Natural killer cell treated with Interleukin-12 subunit alpha and Interleukin-12 subunit beta and Interleukin-15 and Interleukin-18, amount 100 ng/mL, for 72 hours (primary cell): ENCODE measurements around the gene COPS4. TPM values are rescaled to one million over a fixed set of nuclear protein-coding genes. Genes with fewer than 3 reads are reported as not detected.
A peak's percentile ranks its signal among the peaks of the same experiment; 100 is the strongest.
"Not testable (repeated sequence)": the region's sequence is repeated elsewhere in the genome, so short reads cannot be mapped to it uniquely, and the experiment has no call there.

Source experiments
- ATAC-seq, 2 donors: fragments of 150-1000 bp; cut with Tn5 transposase in 1 of 2; sonication (Bioruptor Pico), chemical (Tn5 transposase) in 1 of 2; 2 replicates each; pipeline ENCODE4 v1.10.0; 2021
- DNase-seq: peaks from one replicate; pipeline ENCODE4 v3.0.0; 2022; ENCODE audit warnings: low spot score
- H3K27ac Mint-ChIP-seq, 2 donors: 1 replicate in 1 of 2; 2 replicates in 1 of 2; pipeline ENCODE4 v1.8.0; 2022; ENCODE audit warnings: mixed read lengths in 2 of 2, mild to moderate bottlenecking in 1 of 2, moderate library complexity in 1 of 2
- H3K27me3 Mint-ChIP-seq, 2 donors: 1 replicate in 1 of 2; 2 replicates in 1 of 2; pipeline ENCODE4 v1.8.0; 2022; ENCODE audit warnings: mixed read lengths in 2 of 2
- H3K36me3 Mint-ChIP-seq: one replicate; pipeline ENCODE4 v1.8.0; 2022; ENCODE audit warnings: mixed read lengths
- H3K4me1 Mint-ChIP-seq, 2 donors: 1 replicate in 1 of 2; 2 replicates in 1 of 2; pipeline ENCODE4 v1.8.0; 2022; ENCODE audit warnings: low read depth in 2 of 2, mixed read lengths in 2 of 2, mild to moderate bottlenecking in 1 of 2
- H3K4me3 Mint-ChIP-seq: one replicate; pipeline ENCODE4 v1.8.0; 2022; ENCODE audit warnings: mixed read lengths
- H3K9me3 Mint-ChIP-seq: 2 replicates; pipeline ENCODE4 v1.8.0; 2022; ENCODE audit warnings: mixed read lengths
- total RNA-seq, 2 donors: library from RNA; stranded (reverse); gene quantifications; one replicate each; pipeline ENCODE4 v1.2.3, GENCODE V29; 2022

COPS4 gene
- total RNA-seq, 2 donors from 2014 or later, result 28.2 to 35.6 TPM

DNA sequence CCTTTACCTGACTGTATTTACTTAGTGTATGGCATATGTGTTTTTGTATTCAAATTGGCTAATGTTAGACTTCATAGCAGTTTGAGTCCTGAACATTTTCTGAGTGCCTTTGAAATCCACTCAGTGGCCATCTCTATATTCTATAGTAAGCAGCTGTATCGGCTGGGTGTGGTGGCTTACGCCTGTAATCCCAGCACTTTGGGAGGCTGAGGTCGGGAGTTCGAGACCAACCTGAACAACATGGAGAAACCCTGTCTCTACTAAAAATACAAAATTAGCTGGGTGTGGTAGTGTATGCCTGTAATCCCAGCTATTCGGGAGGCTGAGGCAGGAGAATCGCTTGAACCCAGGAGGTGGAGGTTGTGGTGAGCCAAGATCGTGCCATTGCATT, 76.8 kb downstream of the COPS4 start:
- H3K9me3 Mint-ChIP-seq, ATAC-seq, H3K27me3 Mint-ChIP-seq, DNase-seq, H3K36me3 Mint-ChIP-seq: not testable (repeated sequence)
- H3K27ac Mint-ChIP-seq, result peak overlapping the region; percentile 95 to 96
- H3K4me1 Mint-ChIP-seq, result peaks cover 45 to 65% of the 10 kb centered on the region in 2 donors
- H3K4me3 Mint-ChIP-seq, result peak overlapping the region; percentile 86

GRCh38 chr4:83112231-83112630, 77.2 kb downstream of the COPS4 start:
- no peak for ATAC-seq
- Mint-ChIP-seq H3K9me3 (no peaks in the 10 kb centered on the region), H3K27me3 (no peaks in the 10 kb centered on the region), H3K27ac (peak overlapping the region; percentile 95 to 96), H3K36me3 (no peaks in the 10 kb centered on the region), H3K4me3 (peak overlapping the region; percentile 86), H3K4me1 (peaks cover 43 to 64% of the 10 kb centered on the region in 2 donors)
- no peak for DNase-seq

GRCh38 chr4:83112678-83113428, 77.9 kb downstream of the COPS4 start:
- Mint-ChIP-seq H3K4me1 (peaks cover 43 to 64% of the 10 kb centered on the region in 2 donors), H3K27me3 (no peaks in the 10 kb centered on the region), H3K4me3 (peak overlapping the region; percentile 86), H3K36me3 (no peaks in the 10 kb centered on the region), H3K9me3 (no peaks in the 10 kb centered on the region), H3K27ac (peak overlapping the region; percentile 95 to 96)
- peak in 1 of 2 donors; percentile 22 for ATAC-seq
- peak; percentile 55 for DNase-seq

DNA sequence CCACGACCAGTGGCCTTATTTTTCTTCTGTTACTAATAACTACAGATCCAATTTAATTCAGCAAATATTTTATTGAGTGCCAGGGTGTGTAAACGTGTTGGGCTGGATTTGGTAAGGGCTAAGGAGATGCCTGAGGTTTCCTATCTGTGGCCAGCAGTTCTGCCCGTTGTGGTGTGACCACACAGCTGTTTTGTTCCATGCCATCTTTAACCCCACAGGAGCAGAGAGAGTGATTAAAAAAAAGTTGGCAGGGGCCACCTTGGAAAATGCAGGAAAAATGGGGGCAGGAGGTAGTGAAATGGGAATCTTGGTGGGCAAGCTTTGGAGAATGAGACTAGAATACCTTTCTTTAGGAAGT, 78.4 kb downstream of the COPS4 start:
- peak overlapping the region; percentile 95 to 96 for H3K27ac Mint-ChIP-seq
- peak overlapping the region; percentile 86 for H3K4me3 Mint-ChIP-seq
- no peak for ATAC-seq
- no peaks in the 10 kb centered on the region for H3K36me3 Mint-ChIP-seq
- no peaks in the 10 kb centered on the region for H3K9me3 Mint-ChIP-seq
- no peaks in the 10 kb centered on the region for H3K27me3 Mint-ChIP-seq
- no peak for DNase-seq
- H3K4me1 Mint-ChIP-seq, result peaks cover 39 to 61% of the 10 kb centered on the region in 2 donors

DNA sequence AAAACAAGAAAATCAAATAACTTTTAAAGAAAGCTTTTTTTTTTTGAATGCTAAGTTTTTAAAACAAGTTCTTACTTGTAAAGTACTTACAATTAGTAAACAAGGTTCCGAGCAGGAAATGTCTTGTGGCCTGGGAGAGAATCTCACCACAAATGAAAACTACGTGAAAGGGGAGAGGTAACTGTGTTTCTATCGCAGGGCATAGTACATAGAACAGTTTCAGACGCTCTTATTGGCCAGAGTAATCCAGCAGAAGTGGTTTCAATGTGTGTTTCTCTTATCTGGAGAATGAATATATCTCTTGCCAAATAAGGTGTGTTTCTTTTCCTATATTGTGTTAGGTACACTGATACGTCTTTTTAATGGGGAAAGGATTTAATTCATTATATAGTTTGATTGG, 79.6 kb downstream of the COPS4 start, which contains the start of gene PLAC8:
TSS of gene PLAC8 (minus strand) at position 154 of the 400 bp plus-strand sequence. CDS start 6,808 bp downstream, outside the sequence.
- H3K36me3 Mint-ChIP-seq, result no peaks in the 10 kb centered on the region
- H3K9me3 Mint-ChIP-seq, result no peaks in the 10 kb centered on the region
- peaks cover 38 to 51% of the 10 kb centered on the region in 2 donors for H3K4me1 Mint-ChIP-seq
- H3K27ac Mint-ChIP-seq, result peak within 1 kb of the TSS; percentile 95 to 96
- peak; percentile 63 for DNase-seq
- peak within 1 kb of the TSS; percentile 86 for H3K4me3 Mint-ChIP-seq
- no peaks in the 10 kb centered on the region for H3K27me3 Mint-ChIP-seq
- ATAC-seq, result peak in 1 of 2 donors; percentile 57

- H3K4me1 Mint-ChIP-seq, result peaks cover 38 to 51% of the 10 kb centered on the region in 2 donors
- H3K36me3 Mint-ChIP-seq, result no peaks in the 10 kb centered on the region
- no peaks in the 10 kb centered on the region for H3K9me3 Mint-ChIP-seq
- DNase-seq, result no peak
- ATAC-seq, result no peak
- peak overlapping the region; percentile 95 to 96 for H3K27ac Mint-ChIP-seq
- H3K27me3 Mint-ChIP-seq, result no peaks in the 10 kb centered on the region
- H3K4me3 Mint-ChIP-seq, result peak overlapping the region; percentile 86
Observed at GRCh38 chr4:83115000-83115399, 80.0 kb downstream of the COPS4 start.

- H3K27ac Mint-ChIP-seq, result peak overlapping the region; percentile 95 to 96
- H3K9me3 Mint-ChIP-seq, result no peaks in the 10 kb centered on the region
- peak overlapping the region; percentile 86 for H3K4me3 Mint-ChIP-seq
- ATAC-seq (no peak), DNase-seq (no peak)
- H3K36me3 Mint-ChIP-seq, result no peaks in the 10 kb centered on the region
- peaks cover 34 to 44% of the 10 kb centered on the region in 2 donors for H3K4me1 Mint-ChIP-seq
- no peaks in the 10 kb centered on the region for H3K27me3 Mint-ChIP-seq
Observed at GRCh38 chr4:83115656-83116285, 80.8 kb downstream of the COPS4 start.

- Mint-ChIP-seq H3K4me1 (peaks cover 15 to 23% of the 10 kb centered on the region in 2 donors), H3K27me3 (no peaks in the 10 kb centered on the region), H3K27ac (no peak overlapping the region), H3K4me3 (no peak overlapping the region), H3K9me3 (no peaks in the 10 kb centered on the region), H3K36me3 (no peaks in the 10 kb centered on the region)
- DNase-seq (no peak), ATAC-seq (no peak)
Observed at GRCh38 chr4:83118869-83119268, 83.9 kb downstream of the COPS4 start.

GRCh38 chr4:83121246-83121645, 86.3 kb downstream of the COPS4 start:
- Mint-ChIP-seq H3K4me3 (no peak overlapping the region), H3K27ac (no peak overlapping the region), H3K4me1 (peaks cover 16 to 19% of the 10 kb centered on the region in 2 donors), H3K36me3 (no peaks in the 10 kb centered on the region), H3K27me3 (no peaks in the 10 kb centered on the region), H3K9me3 (no peaks in the 10 kb centered on the region)
- no peak for ATAC-seq
- no peak for DNase-seq

DNA sequence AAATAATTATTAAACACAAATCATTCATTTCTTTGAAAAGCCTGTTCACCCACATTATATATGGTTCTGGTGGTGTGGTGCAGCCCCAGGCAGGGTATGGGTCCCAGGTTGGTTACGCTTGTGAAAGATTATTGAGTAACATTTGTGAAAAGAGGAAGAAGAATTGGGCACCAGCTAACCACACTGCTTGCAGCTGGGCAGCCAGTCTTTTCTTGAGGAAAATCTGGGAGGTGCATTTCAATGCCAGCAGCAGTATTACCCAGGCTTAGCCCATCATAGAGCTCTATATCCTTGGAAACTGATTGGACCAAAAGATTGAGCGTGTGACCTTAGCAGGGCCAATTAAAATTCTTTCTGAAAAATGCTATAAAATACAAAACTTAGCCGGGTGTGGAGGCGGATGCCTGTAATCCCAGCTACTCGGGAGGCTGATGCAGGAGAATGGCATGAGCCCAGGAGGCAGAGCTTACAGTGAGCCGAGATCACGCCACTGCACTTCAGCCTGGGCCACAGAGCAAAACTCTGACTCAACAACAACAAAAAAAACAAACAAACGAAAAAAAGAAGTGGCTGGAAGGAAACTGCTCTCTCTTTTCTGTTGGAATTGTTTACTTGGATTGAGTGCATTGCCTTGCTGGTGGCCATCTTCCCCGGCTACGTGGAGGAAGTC, 89.3 kb downstream of the COPS4 start:
- ATAC-seq, result peak; percentile 48 to 77
- peak overlapping the region; percentile 68 for H3K4me3 Mint-ChIP-seq
- no peaks in the 10 kb centered on the region for H3K27me3 Mint-ChIP-seq
- no peaks in the 10 kb centered on the region for H3K9me3 Mint-ChIP-seq
- no peak for DNase-seq
- H3K27ac Mint-ChIP-seq, result peak overlapping the region; percentile 55 to 59
- H3K36me3 Mint-ChIP-seq, result no peaks in the 10 kb centered on the region
- H3K4me1 Mint-ChIP-seq, result peaks cover 23 to 36% of the 10 kb centered on the region in 2 donors

Other genes starting within 250 kb of the COPS4 start
- 1 to 10 TPM; 5.6 to 8.4 TPM for gene SCD5, start 236.4 kb upstream of the COPS4 start, total RNA-seq
- gene SEC31A, start 144.0 kb upstream of the COPS4 start, total RNA-seq, result 100 to 1,000 TPM; 140 to 145 TPM
- 1 to 10 TPM; 1.7 to 3.0 TPM for gene THAP9, start 134.4 kb upstream of the COPS4 start, total RNA-seq
- gene LIN54, start 24.4 kb upstream of the COPS4 start, total RNA-seq, result 10 to 100 TPM; 21.0 to 25.2 TPM
- 10 to 100 TPM; 10.0 to 37.4 TPM for gene PLAC8, start 79.5 kb downstream of the COPS4 start, total RNA-seq
- 10 to 100 TPM; 10.8 to 16.2 TPM for gene COQ2, start 249.6 kb downstream of the COPS4 start, total RNA-seq